GM18508 (cell line): ENCODE results near the gene TAOK2.

Experiments
- ATAC-seq: cut with Tn5 transposase; IDR thresholded peaks from one replicate; pipeline ENCODE4 v1.9.1; 2021; ENCODE audit warnings: moderate number of reproducible peaks; ENCODE audit not compliant: insufficient read depth, unreplicated experiment

TAOK2 gene

DNA sequence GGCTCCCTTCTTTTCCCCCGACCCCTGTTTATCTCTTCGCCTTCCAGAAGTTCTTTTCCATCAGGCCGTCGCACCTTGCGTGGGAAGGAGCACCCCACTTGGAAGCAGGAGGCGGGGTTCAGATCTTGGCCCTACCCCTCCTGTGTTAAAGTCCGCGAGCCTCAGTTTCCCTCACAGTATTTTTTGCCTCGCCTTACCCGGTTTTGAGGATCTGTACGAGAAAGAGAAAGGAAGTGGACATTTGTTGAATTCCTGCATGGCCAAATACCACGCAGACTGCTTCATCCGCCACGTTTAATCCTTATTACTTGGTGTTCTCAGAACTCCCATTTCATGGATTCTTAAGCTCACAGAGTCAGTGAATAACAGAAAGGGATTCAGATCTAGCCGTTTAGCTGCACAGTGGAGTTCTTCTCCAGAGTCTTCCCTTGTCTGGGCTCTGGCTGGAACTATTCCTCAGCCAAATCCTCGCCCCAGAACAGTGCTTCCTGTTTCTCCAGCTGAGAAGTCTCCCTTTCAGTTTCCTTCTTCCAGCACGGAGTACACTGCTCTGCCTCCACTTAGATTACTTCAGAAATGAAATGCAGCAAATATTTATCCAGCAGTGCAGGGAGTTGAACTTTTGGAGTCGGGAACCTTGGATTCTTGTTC, 11.2 kb upstream of the TAOK2 start:
- no peak for ATAC-seq

DNA sequence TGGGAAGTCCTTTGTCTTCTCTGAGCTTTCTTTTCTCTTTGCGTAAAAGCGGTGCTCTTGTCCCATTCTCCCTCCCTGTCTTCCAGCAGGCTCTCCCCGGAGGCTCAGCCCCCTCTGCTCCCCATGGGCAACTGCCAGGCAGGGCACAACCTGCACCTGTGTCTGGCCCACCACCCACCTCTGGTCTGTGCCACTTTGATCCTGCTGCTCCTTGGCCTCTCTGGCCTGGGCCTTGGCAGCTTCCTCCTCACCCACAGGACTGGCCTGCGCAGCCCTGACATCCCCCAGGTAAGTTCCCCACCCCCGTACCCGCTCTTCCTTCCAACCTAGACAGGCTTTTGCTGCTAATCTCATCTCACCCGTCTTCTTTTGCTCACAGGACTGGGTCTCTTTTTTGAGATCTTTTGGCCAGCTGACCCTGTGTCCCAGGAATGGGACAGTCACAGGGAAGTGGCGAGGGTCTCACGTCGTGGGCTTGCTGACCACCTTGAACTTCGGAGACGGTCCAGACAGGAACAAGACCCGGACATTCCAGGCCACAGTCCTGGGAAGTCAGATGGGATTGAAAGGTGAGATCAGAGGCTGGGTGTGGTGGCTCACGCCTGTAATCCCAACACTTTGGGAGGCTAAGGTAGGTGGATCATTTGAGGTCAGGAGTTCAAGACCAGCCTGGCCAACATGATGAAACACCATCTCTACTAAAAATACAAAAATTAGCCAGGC, 10.5 kb upstream of the TAOK2 start:
- no peak for ATAC-seq

DNA sequence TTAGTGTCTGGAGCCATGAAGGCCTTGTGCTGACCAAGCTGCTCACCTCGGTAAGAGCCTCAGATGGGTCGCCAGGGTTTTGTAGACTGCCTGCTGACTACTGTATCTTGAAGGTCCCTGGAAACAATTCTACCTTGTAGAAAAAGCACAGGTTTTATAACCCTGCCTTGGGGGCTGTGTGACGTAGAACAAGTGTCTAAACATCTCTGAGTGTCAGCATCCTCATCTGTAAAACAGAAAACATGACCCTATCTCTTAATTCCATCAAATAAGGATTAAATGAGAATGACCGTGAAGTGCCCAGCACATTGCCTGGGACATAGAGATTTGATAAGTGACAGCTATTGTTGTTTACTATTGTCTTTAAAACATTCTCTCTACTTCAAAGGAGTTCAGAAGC, 5.5 kb upstream of the TAOK2 start:
- no peak for ATAC-seq

DNA sequence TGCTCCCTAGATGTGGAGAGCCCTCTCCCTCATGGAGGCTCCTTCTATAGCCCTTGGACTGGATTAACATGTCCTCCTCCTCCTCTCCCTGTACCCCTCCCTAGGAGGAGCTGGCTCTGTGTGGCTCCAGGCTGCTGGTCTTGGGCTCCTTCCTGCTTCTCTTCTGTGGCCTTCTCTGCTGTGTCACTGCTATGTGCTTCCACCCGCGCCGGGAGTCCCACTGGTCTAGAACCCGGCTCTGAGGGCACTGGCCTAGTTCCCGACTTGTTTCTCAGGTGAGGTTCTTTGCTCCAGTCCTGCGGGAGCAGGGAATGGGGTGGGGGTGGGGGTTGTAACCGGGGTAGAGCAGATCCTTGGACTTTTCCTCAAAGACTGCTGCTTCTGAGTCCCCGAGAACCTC, 2.4 kb upstream of the TAOK2 start:
- no peak for ATAC-seq

DNA sequence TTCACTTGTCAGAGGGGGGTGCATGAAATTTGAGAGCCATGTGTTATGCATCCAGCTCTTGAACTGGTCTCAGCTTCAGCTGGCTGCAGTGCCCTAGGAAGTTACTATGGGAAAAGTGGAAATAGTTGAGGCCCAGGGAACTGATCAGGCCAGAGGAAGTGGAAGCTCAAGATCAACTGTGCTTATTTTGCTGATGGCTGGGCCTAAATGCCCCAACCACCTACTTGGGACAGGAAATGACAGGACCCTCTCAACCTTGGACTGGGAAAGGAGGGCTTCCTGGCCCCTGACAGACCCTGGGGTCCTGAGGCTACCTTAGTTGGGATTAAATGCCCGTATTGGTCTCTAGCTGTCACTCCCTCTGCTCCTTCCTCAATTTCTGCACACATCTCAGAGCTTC, 1.2 kb upstream of the TAOK2 start:
- no peak for ATAC-seq

DNA sequence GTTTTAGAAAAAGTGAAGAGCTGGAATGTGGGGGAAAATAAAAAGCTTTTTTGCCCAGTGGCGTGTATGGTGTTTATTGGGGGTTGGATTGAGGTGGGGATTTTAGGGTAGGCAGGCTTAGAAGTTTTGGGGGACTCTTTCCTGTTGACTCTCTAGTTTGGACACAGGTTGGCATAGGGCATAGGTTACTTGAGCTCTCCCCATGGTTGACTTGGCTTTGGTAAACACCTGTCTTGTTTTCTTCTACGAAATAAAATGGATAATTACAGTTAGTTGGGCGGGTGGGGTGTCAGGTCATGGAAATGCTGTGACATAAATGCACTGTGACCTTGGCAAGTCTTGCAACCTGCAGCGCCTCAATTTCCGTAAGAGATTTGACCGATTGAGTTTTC, 680 bp upstream of the TAOK2 start:
- no peak for ATAC-seq

DNA sequence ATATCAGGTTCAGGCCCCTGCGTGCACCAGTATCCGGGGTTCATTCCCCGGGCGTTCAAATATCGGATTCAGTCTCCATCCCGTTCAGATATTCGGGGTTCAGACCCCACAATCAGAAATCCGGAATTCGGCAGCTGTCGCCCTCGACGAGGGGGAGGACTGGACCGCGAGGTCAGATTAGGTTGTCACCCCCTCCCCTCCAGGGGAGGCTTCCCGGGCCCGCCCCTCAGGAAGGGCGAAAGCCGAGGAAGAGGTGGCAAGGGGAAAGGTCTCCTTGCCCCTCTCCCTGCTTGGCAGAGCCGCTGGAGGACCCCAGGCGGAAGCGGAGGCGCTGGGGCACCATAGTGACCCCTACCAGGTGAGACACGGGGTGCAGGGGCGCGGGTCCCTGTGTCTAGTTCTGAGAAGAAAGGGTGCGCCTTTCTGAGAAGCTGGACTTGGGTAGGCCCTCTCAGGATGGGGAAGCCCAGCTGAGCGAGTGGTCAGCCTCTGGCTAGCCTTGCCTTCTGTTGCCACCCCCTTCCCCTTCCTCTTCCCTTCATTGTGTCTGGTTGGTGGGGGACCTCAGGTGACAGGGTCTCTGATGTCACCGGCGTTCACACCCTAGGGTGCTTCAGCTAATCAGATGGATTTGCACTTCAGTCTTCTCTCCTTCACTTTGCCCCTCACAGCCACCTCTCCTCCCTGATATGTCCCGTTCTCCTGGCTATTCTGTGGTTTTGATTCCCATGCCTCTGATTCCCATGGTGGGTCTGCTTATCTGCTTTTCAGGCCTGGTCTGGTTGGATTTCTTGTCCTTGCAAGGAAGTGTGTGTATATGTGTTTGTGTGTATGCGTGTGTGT, 844 bp downstream of the TAOK2 start:
- ATAC-seq = no peak

DNA sequence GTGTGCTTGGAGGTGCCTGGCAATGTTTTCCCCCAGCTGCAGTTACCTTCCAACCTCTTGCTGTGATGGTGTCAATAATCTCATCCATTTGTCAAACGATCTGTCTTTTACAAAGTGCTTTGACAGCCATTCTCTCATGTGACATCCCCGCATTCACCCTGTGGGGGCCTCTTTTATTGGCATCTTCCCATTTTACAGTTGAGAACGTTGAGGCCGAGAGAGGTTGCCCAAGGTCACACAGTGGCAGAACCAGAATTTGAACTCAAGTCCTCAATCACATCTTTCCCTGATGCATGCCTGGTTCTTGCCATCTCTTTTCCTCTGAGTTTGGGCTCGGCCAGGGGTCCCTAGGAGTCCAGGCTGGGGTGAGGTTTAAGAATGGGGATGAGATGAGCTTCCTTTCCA, 1.5 kb downstream of the TAOK2 start:
- no peak for ATAC-seq

DNA sequence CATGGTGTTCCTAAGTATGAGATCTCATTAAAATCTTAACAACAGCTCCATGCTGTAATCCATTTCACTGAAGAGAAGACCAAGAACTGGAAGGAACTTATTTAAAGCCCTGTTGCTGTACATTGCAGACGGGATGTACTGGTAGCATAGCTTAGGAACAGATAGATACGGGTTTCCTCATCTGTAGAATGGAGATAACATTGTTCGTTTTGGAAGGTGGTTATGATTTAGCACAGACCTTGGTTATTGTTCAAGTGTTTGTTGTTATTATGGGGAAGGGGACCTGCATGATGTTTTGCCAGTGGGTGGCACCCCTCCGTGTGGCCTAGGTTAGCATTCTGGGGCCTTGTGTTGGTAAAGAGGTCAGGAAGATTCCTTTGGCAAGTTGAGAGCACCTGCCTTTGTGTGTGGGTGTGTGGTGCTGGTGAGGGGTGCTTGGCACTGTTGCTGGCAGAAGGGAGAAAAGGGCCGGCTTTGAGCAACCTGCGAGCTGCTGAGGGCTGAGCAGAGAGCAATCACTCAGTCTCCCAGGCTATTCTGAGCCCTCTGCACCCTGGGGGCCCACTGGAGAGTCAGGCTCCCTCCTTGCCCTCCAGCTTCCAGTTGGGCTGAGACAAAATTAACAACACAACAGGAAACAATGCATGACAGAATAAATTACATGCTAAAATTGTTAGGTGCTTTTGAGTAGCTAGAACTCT, 2.3 kb downstream of the TAOK2 start:
- ATAC-seq = no peak

DNA sequence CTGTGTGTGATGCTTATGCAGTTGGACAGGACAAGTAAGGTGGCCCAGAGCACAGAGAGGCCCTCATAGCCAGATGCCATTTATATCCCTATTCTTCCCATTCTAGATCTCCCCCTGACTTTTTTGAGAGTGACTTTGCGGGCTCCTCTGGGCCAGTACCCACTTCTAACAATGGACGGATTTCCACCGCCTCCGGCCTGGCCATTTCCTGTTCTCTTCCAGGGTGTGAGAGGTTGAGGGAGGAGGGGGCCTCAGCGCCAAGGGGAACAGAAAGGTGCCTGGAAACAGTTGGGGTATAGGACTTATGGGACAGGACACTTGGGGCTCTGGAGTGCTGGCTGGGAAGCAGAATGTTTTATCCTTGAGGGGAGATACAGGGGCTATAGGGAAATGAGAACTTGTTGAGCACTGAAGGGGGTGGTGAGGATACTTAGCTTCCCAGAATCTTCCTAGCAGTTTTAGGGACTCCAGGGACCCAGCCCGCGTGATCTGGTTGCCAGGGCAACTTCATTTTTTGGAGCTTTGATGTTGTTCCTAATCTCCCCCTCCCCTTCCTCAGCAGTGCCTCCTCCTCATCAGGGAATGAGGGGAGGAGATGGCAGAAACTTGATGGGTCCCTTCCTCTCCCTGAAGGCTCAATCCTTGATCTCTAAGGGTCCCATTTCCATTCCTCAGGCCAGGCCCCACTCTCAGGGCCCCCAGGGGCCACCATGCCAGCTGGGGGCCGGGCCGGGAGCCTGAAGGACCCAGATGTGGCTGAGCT, 3.6 kb downstream of the TAOK2 start:
- no peak for ATAC-seq

DNA sequence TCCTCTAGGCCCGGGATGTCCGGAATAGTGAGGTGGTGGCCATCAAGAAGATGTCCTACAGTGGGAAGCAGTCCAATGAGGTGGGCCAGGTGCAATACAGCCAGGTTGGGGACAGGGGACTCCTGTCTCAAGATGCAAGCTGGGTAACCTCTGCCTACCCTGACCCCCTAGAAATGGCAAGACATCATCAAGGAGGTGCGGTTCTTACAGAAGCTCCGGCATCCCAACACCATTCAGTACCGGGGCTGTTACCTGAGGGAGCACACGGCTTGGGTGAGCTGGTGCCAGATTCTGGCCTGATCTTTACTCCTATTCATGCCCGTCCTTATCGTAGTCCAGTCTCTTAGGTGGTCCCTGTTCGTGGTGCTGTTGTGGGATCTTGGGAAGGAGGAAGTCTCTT, 4.4 kb downstream of the TAOK2 start:
- ATAC-seq = no peak

DNA sequence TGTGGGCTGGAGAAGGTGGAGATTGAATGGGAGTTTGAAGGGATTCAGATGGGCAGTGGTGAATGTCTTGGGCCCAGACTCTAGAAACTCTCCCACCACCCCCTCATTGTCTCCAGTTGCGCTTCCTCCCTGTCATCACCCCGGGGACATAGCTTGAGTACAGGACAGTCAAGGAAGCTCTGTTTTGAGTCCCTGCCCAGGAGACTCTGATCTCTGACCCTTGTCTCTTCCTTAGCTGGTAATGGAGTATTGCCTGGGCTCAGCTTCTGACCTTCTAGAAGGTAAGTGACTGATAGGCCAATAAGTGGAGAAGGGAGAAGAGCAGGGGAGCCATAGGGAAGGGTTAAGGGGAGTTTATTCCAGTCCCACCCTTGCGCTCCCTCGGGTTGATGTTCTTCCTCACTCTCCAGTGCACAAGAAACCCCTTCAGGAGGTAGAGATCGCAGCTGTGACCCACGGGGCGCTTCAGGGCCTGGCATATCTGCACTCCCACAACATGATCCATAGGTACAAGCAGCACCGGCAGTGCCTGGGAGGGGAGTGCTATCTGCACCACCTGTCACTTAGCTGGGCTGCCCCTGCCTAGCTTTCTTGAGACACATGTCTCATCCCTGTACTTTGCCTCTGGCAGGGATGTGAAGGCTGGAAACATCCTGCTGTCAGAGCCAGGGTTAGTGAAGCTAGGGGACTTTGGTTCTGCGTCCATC, 5.0 kb downstream of the TAOK2 start:
- ATAC-seq = no peak

DNA sequence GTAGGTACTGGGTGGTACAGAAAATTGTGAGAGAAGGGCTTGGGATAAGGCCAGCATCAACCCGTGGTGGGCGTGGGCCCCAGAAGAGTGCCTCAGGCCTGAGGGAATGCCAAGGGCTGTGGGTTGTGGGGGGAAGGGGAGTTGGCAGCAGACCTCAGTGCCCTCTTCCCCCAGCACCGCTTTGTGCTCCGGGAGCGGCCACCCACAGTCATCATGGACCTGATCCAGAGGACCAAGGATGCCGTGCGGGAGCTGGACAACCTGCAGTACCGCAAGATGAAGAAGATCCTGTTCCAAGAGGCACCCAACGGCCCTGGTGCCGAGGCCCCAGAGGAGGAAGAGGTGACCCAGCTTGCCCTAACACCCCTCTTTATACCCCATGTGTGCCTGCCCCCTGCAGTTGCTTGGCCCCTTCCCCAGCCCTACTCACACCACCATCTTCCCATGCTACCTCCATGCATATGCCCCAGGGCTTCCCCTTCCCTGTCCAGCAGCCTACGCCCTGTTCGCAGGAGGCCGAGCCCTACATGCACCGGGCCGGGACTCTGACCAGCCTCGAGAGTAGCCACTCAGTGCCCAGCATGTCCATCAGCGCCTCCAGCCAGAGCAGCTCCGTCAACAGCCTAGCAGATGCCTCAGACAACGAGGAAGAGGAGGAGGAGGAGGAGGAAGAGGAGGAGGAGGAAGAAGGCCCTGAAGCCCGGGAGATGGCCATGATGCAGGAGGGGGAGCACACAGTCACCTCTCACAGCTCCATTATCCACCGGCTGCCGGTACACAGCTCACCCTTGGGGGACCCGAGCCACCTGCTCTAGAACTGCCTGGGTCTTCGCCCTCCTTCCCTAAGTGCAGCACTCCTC, 9.1 kb downstream of the TAOK2 start:
- no peak for ATAC-seq

DNA sequence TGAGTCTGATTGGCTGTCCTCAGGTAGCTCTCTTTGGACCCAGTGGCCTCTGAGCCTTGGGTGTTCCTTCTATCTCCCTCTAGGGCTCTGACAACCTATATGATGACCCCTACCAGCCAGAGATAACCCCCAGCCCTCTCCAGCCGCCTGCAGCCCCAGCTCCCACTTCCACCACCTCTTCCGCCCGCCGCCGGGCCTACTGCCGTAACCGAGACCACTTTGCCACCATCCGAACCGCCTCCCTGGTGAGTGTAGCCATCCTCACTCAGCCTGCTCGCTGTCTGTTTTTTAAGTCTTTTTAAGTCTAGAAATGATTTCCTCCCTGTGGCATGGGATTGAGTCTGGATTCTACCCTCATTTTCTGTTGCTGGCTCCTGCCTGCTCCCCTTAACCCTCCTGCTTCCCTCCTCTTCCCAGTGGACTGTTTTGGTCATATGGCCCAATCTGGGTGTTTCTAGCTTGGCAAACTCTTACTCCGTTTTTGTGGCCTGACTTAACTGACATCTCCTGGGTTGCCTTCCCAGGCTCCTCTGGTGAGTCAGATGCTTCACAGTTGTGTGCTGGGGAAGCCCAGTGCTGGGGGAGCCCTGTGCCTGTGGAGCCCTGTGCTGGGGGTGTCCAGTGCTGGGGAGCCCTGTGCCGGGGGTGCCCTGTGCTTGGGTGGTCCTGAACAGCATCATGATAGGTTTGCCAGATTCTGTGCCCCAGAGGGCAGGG, 9.9 kb downstream of the TAOK2 start:
- ATAC-seq = no peak

DNA sequence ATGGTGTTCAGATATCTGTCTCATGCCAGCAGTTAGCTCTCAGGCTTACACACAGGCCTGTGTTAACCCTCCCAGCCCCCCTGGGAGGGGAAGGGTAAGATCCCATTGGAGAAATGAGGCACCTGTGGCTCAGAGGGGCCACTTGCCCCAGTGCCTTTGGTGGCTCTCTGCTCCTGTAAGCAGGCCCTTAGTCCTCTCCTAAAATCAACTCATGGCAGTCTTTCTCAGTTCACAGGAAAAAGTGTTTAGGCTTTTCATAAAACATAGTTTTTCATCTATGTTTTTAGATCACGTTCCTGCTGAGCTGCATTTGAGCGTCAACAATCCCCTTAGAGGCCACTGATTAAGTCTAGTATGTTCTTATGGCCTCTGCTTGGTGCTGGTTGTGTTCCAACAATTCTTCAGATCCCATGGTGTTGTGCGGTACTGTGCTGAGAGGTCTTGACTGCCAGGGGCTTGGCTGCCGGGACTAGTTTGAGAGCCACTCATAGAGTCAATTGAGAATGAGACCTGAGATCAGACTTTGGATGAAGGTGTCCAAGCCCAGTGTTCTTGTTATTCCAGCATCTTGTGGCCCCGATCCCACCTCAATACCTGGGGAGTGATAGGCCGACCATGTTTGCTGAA, 10.6 kb downstream of the TAOK2 start:
- no peak for ATAC-seq

DNA sequence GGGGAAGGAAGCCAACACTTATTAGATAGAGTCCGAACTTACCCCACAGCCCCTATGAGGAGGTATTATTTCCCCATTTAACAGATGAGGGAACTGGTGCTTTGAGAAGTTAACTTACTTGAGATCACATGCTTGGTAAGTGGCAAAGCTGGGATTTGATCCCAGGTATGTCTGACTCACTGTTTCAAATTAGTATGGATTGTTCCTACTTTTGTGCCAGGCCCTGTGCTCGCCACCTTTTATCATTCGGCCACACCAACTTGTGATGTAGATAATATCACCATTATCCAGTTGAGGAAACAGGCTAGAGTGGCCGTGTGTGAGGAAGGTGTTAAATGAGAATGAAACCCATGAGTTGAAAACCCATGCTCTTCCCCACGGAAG, 11.1 kb downstream of the TAOK2 start:
- ATAC-seq = no peak

DNA sequence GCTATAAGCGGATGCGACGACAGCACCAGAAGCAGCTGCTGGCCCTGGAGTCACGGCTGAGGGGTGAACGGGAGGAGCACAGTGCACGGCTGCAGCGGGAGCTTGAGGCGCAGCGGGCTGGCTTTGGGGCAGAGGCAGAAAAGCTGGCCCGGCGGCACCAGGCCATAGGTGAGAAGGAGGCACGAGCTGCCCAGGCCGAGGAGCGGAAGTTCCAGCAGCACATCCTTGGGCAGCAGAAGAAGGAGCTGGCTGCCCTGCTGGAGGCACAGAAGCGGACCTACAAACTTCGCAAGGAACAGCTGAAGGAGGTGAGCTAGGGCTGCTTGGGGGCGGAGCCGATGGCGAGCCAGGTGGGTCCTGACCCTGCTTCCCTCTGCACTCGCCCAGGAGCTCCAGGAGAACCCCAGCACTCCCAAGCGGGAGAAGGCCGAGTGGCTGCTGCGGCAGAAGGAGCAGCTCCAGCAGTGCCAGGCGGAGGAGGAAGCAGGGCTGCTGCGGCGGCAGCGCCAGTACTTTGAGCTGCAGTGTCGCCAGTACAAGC, 11.7 kb downstream of the TAOK2 start:
- ATAC-seq = no peak
